Ishikawa (cell line): ENCODE data around the gene SNRPD1.
A peak's percentile ranks its signal among the peaks of the same experiment; 100 is the strongest.

Source experiments
- CEBPB ChIP-seq: IDR thresholded peaks from 2 replicates; pipeline ENCODE4 v1.6.1; 2012
- CREB1 ChIP-seq: IDR thresholded peaks from 2 replicates; pipeline ENCODE4 v1.6.1; 2012; ENCODE audit warnings: low read depth
- EGR1 ChIP-seq: IDR thresholded peaks from 2 replicates; pipeline ENCODE4 v1.6.1; 2012
- EP300 ChIP-seq: IDR thresholded peaks from 2 replicates; pipeline ENCODE4 v1.6.1; 2012; ENCODE audit warnings: borderline replicate concordance
- FOXM1 ChIP-seq: IDR thresholded peaks from 2 replicates; pipeline ENCODE4 v1.6.1; 2012; ENCODE audit warnings: low read depth, borderline replicate concordance
- NFIC ChIP-seq: IDR thresholded peaks from 2 replicates; pipeline ENCODE4 v1.6.1; 2012
- RAD21 ChIP-seq: IDR thresholded peaks from 2 replicates; pipeline ENCODE4 v1.6.1; 2012; ENCODE audit warnings: low read depth
- TAF1 ChIP-seq: IDR thresholded peaks from 2 replicates; pipeline ENCODE4 v1.6.1; 2012; ENCODE audit warnings: low read depth, mild to moderate bottlenecking
- TCF12 ChIP-seq: IDR thresholded peaks from 2 replicates; pipeline ENCODE4 v1.6.1; 2012; ENCODE audit warnings: low read depth
- TEAD4 ChIP-seq: IDR thresholded peaks from 2 replicates; pipeline ENCODE4 v1.6.1; 2012
- YY1 ChIP-seq: IDR thresholded peaks from 2 replicates; pipeline ENCODE4 v1.6.1; 2012; ENCODE audit warnings: low read depth
- ZBTB7A ChIP-seq: IDR thresholded peaks from 2 replicates; pipeline ENCODE4 v1.6.1; 2012; ENCODE audit warnings: low read depth
- TF ChIP-seq, protein P1 (sequence below): IDR thresholded peaks from 2 replicates; pipeline ENCODE4 v1.6.1; 2012; ENCODE audit warnings: low read depth, mild to moderate bottlenecking
- TF ChIP-seq, protein P2 (sequence below): IDR thresholded peaks from 2 replicates; pipeline ENCODE4 v1.6.1; 2012
- TF ChIP-seq, protein P3 (sequence below): IDR thresholded peaks from 2 replicates; pipeline ENCODE4 v1.6.1; 2012

SNRPD1 gene

DNA sequence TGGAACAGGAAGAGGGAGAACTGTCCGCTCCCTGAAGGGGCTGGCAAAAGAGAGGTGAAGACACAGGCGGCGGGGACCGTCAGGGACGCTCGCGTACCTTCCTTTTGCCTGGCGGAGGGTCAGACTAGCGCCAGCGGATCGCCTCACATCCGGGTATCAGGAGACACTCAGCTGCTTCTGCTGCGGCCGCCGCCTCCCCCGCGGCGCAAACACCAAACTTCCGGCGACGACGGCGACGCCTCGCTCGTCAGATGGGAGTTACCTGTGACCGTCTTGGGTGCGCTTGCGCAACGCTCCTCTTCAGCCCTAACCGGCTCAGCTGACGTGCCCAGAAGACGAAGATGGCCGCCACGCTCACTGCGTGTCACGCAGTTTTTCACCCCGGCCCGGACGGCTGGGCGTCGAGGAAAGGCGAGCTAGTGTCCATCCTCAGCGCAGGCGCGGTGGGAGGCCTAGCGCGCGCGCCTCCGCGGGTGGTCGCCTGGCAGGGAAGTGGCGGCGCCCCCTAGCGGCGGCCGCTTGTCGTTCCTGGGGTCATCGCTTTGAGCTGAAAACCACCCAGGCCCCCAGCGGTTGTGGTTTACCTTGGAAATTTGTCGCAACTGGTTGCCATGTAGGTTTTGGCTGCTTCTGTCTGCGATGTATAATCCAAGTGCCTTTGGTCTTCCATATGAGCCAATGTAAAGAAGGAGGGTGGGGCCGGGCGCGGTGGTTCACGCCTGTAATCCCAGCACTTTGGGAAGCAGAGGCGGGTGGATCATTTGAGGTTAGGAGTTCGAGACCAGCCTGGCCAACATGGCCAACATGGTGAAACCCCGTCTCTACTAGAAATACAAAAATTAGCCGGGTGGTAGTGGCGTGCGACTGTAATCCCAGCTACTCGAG lies 11.3 kb upstream of the SNRPD1 start, which contains the start of gene ESCO1:
Gene ESCO1, minus strand, starts transcription at position 179 of the 885 bp plus-strand sequence. CDS start 25,861 bp downstream, outside the sequence.
- TF ChIP-seq ZBTB7A (0 out of 2 replicates have a peak, but pooled peaks have one; percentile 5), TCF12 (peak; percentile 30; the same call in 1 of the 2 replicates), NFIC (no peak), RAD21 (peak; percentile 23; the same call in 1 of the 2 replicates), EGR1 (peak; percentile 54; the same call in 1 of the 2 replicates), TAF1 (peak; percentile 82), TEAD4 (0 out of 2 replicates have a peak, but pooled peaks have one; percentile 5), YY1 (peak; percentile 93), CEBPB (peak; percentile 98), FOXM1 (no peak), CREB1 (peak; percentile 64), EP300 (no peak; the same call in 1 of the 2 replicates)
- TF ChIP-seq, protein P1, sequence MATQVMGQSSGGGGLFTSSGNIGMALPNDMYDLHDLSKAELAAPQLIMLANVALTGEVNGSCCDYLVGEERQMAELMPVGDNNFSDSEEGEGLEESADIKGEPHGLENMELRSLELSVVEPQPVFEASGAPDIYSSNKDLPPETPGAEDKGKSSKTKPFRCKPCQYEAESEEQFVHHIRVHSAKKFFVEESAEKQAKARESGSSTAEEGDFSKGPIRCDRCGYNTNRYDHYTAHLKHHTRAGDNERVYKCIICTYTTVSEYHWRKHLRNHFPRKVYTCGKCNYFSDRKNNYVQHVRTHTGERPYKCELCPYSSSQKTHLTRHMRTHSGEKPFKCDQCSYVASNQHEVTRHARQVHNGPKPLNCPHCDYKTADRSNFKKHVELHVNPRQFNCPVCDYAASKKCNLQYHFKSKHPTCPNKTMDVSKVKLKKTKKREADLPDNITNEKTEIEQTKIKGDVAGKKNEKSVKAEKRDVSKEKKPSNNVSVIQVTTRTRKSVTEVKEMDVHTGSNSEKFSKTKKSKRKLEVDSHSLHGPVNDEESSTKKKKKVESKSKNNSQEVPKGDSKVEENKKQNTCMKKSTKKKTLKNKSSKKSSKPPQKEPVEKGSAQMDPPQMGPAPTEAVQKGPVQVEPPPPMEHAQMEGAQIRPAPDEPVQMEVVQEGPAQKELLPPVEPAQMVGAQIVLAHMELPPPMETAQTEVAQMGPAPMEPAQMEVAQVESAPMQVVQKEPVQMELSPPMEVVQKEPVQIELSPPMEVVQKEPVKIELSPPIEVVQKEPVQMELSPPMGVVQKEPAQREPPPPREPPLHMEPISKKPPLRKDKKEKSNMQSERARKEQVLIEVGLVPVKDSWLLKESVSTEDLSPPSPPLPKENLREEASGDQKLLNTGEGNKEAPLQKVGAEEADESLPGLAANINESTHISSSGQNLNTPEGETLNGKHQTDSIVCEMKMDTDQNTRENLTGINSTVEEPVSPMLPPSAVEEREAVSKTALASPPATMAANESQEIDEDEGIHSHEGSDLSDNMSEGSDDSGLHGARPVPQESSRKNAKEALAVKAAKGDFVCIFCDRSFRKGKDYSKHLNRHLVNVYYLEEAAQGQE: 0 out of 2 replicates have a peak, but pooled peaks have one; percentile 10
- TF ChIP-seq, protein P2, sequence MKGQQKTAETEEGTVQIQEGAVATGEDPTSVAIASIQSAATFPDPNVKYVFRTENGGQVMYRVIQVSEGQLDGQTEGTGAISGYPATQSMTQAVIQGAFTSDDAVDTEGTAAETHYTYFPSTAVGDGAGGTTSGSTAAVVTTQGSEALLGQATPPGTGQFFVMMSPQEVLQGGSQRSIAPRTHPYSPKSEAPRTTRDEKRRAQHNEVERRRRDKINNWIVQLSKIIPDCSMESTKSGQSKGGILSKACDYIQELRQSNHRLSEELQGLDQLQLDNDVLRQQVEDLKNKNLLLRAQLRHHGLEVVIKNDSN: peak; percentile 72
- TF ChIP-seq, protein P3, sequence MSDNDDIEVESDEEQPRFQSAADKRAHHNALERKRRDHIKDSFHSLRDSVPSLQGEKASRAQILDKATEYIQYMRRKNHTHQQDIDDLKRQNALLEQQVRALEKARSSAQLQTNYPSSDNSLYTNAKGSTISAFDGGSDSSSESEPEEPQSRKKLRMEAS: peak; percentile 93

DNA sequence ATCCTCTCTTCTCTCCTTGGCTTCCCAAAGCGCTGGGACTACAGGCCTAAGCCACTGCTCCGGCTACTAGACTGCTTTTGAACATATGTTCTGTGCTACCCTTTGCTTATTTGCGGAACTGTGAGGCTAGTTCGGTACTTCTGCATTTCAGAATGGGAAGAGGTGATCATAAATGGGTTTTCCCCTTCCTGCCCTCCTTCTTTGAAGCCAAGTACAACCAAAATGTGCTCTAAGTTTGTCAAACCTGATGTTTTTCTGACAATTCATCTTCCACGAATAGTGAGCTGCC lies 9.9 kb upstream of the SNRPD1 start:
- no peak for TF ChIP-seq TEAD4
- no peak for TF ChIP-seq EP300
- TF ChIP-seq, protein P3: no peak
- no peak for TF ChIP-seq RAD21
- TF ChIP-seq, protein P1: no peak
- no peak for TF ChIP-seq FOXM1
- no peak for TF ChIP-seq TCF12
- no peak for TF ChIP-seq YY1
- no peak for TF ChIP-seq ZBTB7A
- no peak for TF ChIP-seq EGR1
- TF ChIP-seq TAF1: no peak
- TF ChIP-seq NFIC: no peak
- TF ChIP-seq, protein P2: no peak
- no peak for TF ChIP-seq CREB1
- no peak for TF ChIP-seq CEBPB

DNA sequence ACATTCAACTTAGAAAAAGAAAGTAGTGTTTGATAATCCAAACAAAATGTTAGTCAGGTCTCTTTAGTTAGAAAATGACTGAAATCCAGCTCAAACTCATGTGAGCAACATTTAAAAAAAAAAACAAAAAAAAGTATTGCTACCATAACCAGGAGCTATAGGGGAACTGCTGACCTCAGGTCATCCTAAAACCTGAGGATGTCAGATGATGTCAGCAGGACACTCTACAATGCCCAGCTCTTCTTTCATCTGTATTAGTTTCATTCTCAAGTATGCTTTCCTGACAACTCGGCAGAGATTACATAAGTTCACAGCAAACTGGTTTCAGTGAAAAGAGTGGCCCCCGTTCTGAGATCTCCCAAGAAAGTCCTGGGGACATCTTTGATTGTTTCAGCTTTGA lies 7.4 kb upstream of the SNRPD1 start:
- TF ChIP-seq NFIC: no peak
- TF ChIP-seq EGR1: no peak
- TF ChIP-seq, protein P3: no peak
- TF ChIP-seq TEAD4: no peak
- TF ChIP-seq FOXM1: no peak
- TF ChIP-seq, protein P1: no peak
- TF ChIP-seq CREB1: no peak
- TF ChIP-seq EP300: no peak
- no peak for TF ChIP-seq TCF12
- TF ChIP-seq ZBTB7A: no peak
- no peak for TF ChIP-seq CEBPB
- TF ChIP-seq YY1: no peak
